MCF 10A (cell line): ENCODE results near the gene FLRT3. TPM values are rescaled to one million over a fixed set of nuclear protein-coding genes. Genes with fewer than 3 reads are reported as not detected.

Experiments used
- BruUV-seq: library from RNA; stranded (reverse); fragments of 400-500 nt; replicated peaks from 2 replicates; lab custom pipeline; 2021; lab: Mats Ljungman, UMichigan
- CTCF ChIA-PET: fragments of 300-600 bp; sonication (Branson Sonifier 250); formaldehyde crosslinking; extraction: SDS; loops from one replicate; lab custom pipeline; 2021; ENCODE audit warnings: antibody characterized with exemption, inconsistent platforms; lab: Yijun Ruan, JAX
- POLR2A ChIA-PET: fragments of 300-600, 350-650 bp; sonication (Branson Sonifier 250); formaldehyde crosslinking; extraction: SDS; loops from one replicate; lab custom pipeline; 2020; ENCODE audit warnings: antibody characterized with exemption, inconsistent platforms; lab: Yijun Ruan, JAX
- DNase-seq: peaks from one replicate; pipeline ENCODE4 v3.0.0-alpha.2; 2018; ENCODE audit not compliant: unreplicated experiment
- H3K27ac Mint-ChIP-seq: one replicate; pipeline ENCODE4 v1.8.0; 2022; ENCODE audit warnings: mild to moderate bottlenecking, low read depth, mixed read lengths; ENCODE audit not compliant: unreplicated experiment
- H3K27me3 Mint-ChIP-seq: one replicate; pipeline ENCODE4 v1.8.0; 2022; ENCODE audit warnings: mixed read lengths; ENCODE audit not compliant: insufficient read depth, unreplicated experiment
- H3K36me3 Mint-ChIP-seq: one replicate; pipeline ENCODE4 v1.8.0; 2022; ENCODE audit warnings: mild to moderate bottlenecking, moderate library complexity, mixed read lengths; ENCODE audit not compliant: insufficient read depth, unreplicated experiment
- H3K4me1 Mint-ChIP-seq: one replicate; pipeline ENCODE4 v1.8.0; 2022; ENCODE audit warnings: mixed read lengths; ENCODE audit not compliant: insufficient read depth, unreplicated experiment
- H3K4me3 Mint-ChIP-seq: one replicate; pipeline ENCODE4 v1.8.0; 2022; ENCODE audit warnings: mild to moderate bottlenecking, moderate library complexity, mixed read lengths; ENCODE audit not compliant: unreplicated experiment
- H3K9me3 Mint-ChIP-seq: one replicate; pipeline ENCODE4 v1.8.0; 2022; ENCODE audit warnings: mixed read lengths; ENCODE audit not compliant: unreplicated experiment
- CTCF ChIP-seq: fragments of 200-600 bp; IDR thresholded peaks from one replicate; pipeline ENCODE4 v1.8.0; 2022; ENCODE audit warnings: antibody characterized with exemption, mild to moderate bottlenecking; ENCODE audit not compliant: unreplicated experiment
- intact Hi-C: fragments of 100-400 bp; cut with micrococcal nuclease; formaldehyde crosslinking; loops from 2 replicates; pipeline ENCODE4 v1.14.1; 2022
- total RNA-seq: library from RNA; stranded (reverse); gene quantifications from 2 replicates; pipeline ENCODE4 v1.2.3, GENCODE V29; 2022

The FLRT3 gene
- total RNA-seq, 1 experiment from 2014 or later: 13.3 TPM

- no peaks in the 10 kb centered on the region for H3K9me3 Mint-ChIP-seq
- H3K27me3 Mint-ChIP-seq: no peaks in the 10 kb centered on the region
- POLR2A ChIA-PET: interaction anchor here (1.8 kb wide), 1 partner anchor 10 kb away, joined by 4 read pairs; no protein-coding TSS in a partner anchor
- intact Hi-C loops: no loop called here
- TF ChIP-seq CTCF: no peak
- BruUV-seq: no TSS peak
- CTCF ChIA-PET: interaction anchor here (0.8 to 1.0 kb wide), 3 partner anchors 12 to 921 kb away, joined by 3 read pairs; no protein-coding TSS in a partner anchor
- no peak overlapping the region for H3K27ac Mint-ChIP-seq
- H3K36me3 Mint-ChIP-seq: no peaks in the 10 kb centered on the region
- no peaks in the 10 kb centered on the region for H3K4me1 Mint-ChIP-seq
- DNase-seq: no peak
- H3K4me3 Mint-ChIP-seq: no peak overlapping the region
Observed at GRCh38 chr20:14375416-14375985, 38.1 kb upstream of the FLRT3 start.

- no peak for DNase-seq
- no TSS peak for BruUV-seq
- ChIA-PET POLR2A (interaction anchor here (1.0 to 1.2 kb wide), 2 partner anchors 9 to 13 kb away, joined by 3 read pairs; no protein-coding TSS in a partner anchor), CTCF (interaction anchor here (0.5 to 0.7 kb wide), 2 partner anchors 12 to 36 kb away, joined by 3 to 4 read pairs; no protein-coding TSS in a partner anchor)
- intact Hi-C loops: no loop called here
- Mint-ChIP-seq H3K27me3 (no peaks in the 10 kb centered on the region), H3K4me1 (no peaks in the 10 kb centered on the region), H3K9me3 (no peaks in the 10 kb centered on the region), H3K36me3 (no peaks in the 10 kb centered on the region), H3K4me3 (no peak overlapping the region), H3K27ac (no peak overlapping the region)
- no peak for TF ChIP-seq CTCF
Observed at GRCh38 chr20:14374196-14374595, 36.8 kb upstream of the FLRT3 start.

GRCh38 chr20:14361509-14362345, 24.3 kb upstream of the FLRT3 start:
- Mint-ChIP-seq H3K4me3 (no peak overlapping the region), H3K4me1 (no peaks in the 10 kb centered on the region), H3K27ac (no peak overlapping the region), H3K9me3 (no peaks in the 10 kb centered on the region), H3K27me3 (no peaks in the 10 kb centered on the region), H3K36me3 (no peaks in the 10 kb centered on the region)
- no peak for TF ChIP-seq CTCF
- no peak for DNase-seq
- ChIA-PET CTCF (no interaction called here), POLR2A (interaction anchor here (0.6 to 1.1 kb wide), 4 partner anchors 12 to 601 kb away, joined by 3 read pairs; partner anchors contain the start of gene FLRT3)
- BruUV-seq: no TSS peak
- intact Hi-C loops: no loop called here

- H3K4me3 Mint-ChIP-seq: no peak overlapping the region
- no peaks in the 10 kb centered on the region for H3K27me3 Mint-ChIP-seq
- ChIA-PET CTCF (interaction anchor here (0.7 to 1.1 kb wide), 3 partner anchors 38 to 1576 kb away, joined by 3 read pairs; no protein-coding TSS in a partner anchor), POLR2A (interaction anchor here (0.7 kb wide), 1 partner anchor 604 kb away, joined by 3 read pairs; no protein-coding TSS in a partner anchor)
- H3K9me3 Mint-ChIP-seq: no peaks in the 10 kb centered on the region
- TF ChIP-seq CTCF: no peak
- no peak overlapping the region for H3K27ac Mint-ChIP-seq
- H3K36me3 Mint-ChIP-seq: no peaks in the 10 kb centered on the region
- no peak for DNase-seq
- no TSS peak for BruUV-seq
- H3K4me1 Mint-ChIP-seq: no peaks in the 10 kb centered on the region
- intact Hi-C loops: no loop called here
Observed at GRCh38 chr20:14360416-14360815, 23.0 kb upstream of the FLRT3 start.
